ENCODE data around the gene A2M. TPM values are rescaled to one million over a fixed set of nuclear protein-coding genes. Genes with fewer than 3 reads are reported as not detected.

Gene A2M
- total RNA-seq, 1 experiment from 2014 or later = not detected

- no peak for DNase-seq (ENCODE audit: low spot score)
These were observed 6.4 kb upstream of the A2M start for GRCh38 chr12:9122091-9122609.

DNA sequence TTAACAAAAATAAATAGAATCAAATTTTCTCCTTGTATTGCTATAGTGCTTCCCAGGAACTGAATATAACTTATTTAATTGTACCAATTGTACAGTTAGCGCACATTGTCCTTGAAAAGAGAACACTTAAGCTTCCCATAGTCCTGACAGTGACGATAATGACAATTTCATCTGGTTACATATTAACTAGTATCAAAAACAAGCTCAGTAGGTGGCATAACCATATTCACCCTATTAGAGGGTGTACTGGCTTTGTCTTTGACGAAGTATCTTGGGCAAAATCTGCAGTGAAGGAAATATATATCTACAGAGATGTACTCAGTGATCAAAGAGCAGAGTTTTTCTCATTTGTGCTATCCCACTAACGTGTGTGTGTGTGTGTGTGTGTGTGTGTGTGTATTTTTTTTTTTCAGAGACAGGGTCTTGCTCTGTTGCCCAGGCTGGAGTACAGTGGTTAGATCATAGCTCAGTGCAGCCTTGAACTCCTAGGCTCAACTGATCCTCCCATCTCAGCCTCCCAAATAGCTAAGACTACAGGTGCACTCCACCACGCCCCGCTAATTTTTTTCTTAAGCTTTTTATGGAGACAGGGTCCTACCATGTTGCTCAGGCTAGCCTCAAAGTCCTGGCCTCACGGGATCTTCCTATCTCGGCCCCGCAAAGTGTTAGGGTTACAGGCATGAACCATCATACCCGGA lies 4.9 kb upstream of the A2M start:
- DNase-seq (ENCODE audit: low spot score) = no peak

GRCh38 chr12:9118158-9118557 lies 2.4 kb upstream of the A2M start:
- no peak for DNase-seq (ENCODE audit: low spot score)

GRCh38 chr12:9114946-9115345 lies 773 bp downstream of the A2M start:
- DNase-seq (ENCODE audit: low spot score) = no peak

GRCh38 chr12:9113987-9114309 lies 1.8 kb downstream of the A2M start:
- DNase-seq (ENCODE audit: low spot score) = no peak

DNA sequence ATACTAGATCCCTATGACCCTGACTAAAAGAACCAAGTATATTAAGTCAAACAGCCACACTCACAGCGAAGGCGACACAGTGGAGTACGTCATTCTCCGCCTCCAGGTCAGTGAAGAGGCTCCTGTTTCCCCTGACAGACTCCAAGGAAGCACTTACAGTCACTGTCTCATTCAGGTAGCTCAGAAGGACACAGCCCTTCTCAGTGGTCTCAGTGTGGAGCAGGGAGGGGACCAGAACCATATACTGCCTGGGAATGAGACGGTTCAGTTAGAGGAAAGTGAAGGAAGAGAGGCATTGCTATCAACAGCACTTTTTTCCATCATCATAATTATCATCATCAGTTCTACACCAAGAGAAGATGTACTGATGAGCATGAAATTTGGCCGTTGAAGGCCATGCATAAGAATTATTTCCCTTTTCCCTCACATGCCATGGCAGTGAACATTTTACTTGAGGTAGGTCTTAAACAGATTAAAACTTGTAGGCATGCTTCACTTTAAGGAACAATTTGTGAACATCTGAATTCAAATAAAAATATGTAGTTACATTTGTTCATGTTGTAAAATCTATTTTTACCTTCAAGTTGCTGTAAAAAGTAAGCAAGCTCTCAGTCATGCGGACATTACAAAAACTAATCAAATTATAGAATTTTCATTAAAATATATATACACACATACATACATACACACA lies 2.3 kb downstream of the A2M start:
- DNase-seq (ENCODE audit: low spot score) = no peak

GRCh38 chr12:9112076-9112853 lies 3.5 kb downstream of the A2M start:
- DNase-seq (ENCODE audit: low spot score) = no peak

DNA sequence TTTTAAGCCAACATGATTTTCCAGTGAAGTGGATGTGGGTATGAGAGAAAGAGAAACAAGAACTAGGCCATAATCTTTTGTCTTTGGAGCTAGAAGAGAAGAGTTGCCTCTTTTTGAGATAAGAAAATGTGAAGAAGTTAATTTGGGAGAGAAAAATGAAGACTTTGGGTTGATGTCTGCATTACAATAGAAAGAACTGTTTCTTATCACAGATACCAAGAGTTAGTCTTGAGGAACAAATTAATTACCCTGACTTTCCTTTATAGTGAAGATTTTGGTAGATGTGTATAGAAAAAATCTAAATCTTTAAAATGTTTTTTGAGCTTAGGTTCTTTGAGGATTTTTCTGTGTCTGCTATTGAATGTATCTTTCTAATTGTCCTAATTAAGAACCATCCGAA lies 4.2 kb downstream of the A2M start:
- no peak for DNase-seq (ENCODE audit: low spot score)

- no peak for DNase-seq (ENCODE audit: low spot score)
These were observed 5.8 kb downstream of the A2M start for GRCh38 chr12:9109737-9110491.

GRCh38 chr12:9109213-9109522 lies 6.6 kb downstream of the A2M start:
- DNase-seq (ENCODE audit: low spot score) = no peak

- DNase-seq (ENCODE audit: low spot score) = no peak
These were observed 7.1 kb downstream of the A2M start for GRCh38 chr12:9108504-9109212.

- no peak for DNase-seq (ENCODE audit: low spot score)
These were observed 8.2 kb downstream of the A2M start for GRCh38 chr12:9107542-9107873.

DNA sequence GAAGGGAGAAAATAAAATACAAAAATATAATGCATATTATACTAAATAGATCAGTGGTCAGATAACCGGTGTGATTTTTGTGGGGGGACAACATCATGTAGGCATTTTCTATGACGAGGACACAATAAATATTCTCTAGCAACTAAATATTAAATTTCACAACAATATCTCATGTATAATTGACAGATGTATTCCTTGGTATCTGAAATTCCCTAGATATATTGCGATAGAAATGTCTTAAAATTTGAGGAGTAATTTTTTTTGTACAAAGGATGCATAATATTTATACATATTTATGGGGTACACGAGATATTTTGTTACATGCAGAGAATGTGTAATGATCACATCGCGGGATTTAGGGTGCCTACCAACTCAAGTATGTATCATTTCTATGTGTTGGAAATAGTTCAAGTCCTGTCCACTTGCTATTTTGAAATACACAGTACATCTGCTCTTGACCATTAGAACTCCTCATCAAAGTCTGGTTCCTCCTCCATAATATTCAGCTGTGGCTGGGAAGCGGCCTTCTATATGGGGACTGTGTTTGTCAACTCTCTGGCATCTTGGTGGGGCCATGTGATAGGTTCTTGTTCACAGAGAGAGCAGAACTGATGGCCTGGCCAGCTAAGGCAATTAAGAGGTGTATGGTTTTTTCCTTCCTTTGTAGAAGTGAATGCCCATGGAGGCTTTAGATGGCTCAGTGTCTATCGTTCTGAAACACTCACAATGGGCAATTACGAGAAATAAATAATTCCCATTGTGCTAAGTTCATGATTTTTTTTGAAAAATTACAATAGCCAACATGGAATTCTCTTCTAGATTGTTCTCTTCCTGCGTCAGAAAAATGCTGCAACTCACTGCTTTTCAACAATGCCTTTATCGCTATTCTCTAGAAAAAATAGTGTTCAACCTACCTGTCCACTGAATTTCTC lies 8.8 kb downstream of the A2M start:
- no peak for DNase-seq (ENCODE audit: low spot score)

GRCh38 chr12:9106067-9106466 lies 9.7 kb downstream of the A2M start:
- no peak for DNase-seq (ENCODE audit: low spot score)

DNA sequence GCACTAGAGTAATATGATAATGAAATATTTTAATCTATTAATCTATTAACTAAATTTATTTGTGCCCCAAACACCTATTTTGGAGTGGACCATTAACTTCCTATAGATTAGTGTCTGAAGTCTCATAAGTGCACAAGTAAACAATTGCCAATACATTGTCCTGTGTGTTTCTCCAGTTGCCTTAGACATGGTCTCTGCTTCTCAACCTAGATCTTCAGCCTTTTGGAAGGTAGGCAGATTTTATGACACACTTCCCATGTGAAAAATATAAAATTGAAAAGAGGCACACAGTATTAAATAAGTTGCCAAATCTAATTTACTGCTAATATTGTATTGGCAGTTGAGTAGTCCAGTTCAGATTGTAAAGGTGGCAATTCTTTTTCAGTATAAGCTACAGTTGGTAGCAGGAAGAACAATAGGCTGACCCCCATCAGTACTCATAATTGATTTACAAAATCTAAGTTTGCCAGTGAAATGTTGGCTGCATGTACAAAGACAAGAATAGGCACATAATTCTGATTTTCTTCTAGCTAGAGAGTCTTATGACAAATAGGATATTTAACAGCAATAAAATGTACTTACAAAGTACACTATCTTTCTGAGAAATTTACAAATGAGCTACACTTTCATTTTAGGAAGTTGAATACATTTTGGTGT lies 10.8 kb downstream of the A2M start:
- DNase-seq (ENCODE audit: low spot score) = no peak

DNA sequence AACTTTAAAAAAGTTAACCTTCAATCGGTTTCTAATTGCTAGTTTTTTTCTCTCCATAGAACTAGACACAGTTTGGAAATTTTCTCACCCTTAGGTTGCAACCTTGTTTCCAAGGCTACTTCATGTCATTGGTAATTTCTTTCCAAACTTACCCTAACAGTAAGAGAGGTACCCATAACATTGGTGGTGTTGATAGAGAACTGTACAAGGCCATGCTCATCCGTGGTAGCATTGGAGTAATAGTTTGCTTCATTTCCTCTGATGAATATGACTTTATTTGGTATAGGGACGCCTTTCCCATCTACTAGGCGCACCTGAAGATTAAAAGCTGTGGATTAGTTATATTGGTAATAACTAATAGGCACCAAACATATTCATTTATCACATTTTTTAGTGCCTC lies 11.6 kb downstream of the A2M start:
- DNase-seq (ENCODE audit: low spot score) = no peak

- no peak for DNase-seq (ENCODE audit: low spot score)
These were observed 12.5 kb downstream of the A2M start for GRCh38 chr12:9103050-9103849.

- DNase-seq (ENCODE audit: low spot score) = no peak
These were observed 14.6 kb downstream of the A2M start for GRCh38 chr12:9101018-9101687.
